HEK293T (cell line): ENCODE measurements around the gene RAB11A.

ENCODE experiments used
- BHLHE40 ChIP-seq: fragments of 450-650 bp; IDR thresholded peaks from 2 replicates; pipeline ENCODE4 v1.6.1; 2016; ENCODE audit warnings: mild to moderate bottlenecking, moderate library complexity, borderline replicate concordance
- CTBP1 ChIP-seq: fragments of 450-650 bp; IDR thresholded peaks from 2 replicates; pipeline ENCODE4 v1.6.1; 2016; ENCODE audit warnings: borderline replicate concordance
- ELF4 ChIP-seq: fragments of 450-650 bp; IDR thresholded peaks from 2 replicates; pipeline ENCODE4 v1.6.1; 2017; ENCODE audit warnings: antibody characterized with exemption
- HDGF ChIP-seq: fragments of 450-650 bp; IDR thresholded peaks from 2 replicates; pipeline ENCODE4 v1.6.1; 2017; ENCODE audit warnings: antibody characterized with exemption, borderline replicate concordance
- SUZ12 ChIP-seq: fragments of 450-650 bp; IDR thresholded peaks from 2 replicates; pipeline ENCODE4 v1.6.1; 2016; ENCODE audit warnings: mild to moderate bottlenecking

DNA sequence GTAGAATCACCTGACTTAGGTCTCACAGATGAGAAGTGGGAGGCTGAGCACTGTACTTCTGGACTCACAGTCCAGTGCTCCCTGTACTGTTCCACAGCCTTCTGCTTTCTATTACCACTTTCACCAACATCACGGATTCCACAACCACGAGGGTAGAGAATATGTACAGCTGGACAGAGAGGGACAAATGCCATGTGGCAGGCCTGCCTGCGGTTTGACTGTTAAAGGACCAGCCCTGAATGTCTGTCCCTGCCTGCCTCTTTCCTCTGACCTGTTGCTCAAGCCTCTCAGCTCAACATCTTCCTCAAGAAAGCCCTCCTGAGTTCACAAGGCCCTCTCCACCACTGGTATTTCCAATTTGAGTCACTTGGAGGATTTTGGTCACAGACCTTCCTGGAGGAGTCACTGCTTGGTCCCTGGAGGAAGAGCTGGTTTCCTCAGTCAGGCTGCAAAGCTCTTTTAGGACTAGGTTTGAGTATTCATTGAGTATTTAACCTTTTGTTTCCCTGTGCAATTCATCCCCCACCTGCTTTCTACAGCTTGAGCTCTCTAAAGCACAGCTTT lies 49.1 kb downstream of the RAB11A start:
- no peak for TF ChIP-seq BHLHE40
- TF ChIP-seq HDGF, result no peak
- TF ChIP-seq SUZ12, result no peak
- TF ChIP-seq ELF4, result no peak
- no peak for TF ChIP-seq CTBP1
